NCI-H2107 treated with DMSO at 0.1 percent for 48 hours (cell line): Measurements from ENCODE around the gene NAV2.

Source experiments
- DNase-seq: peaks from one replicate; lab custom pipeline; 2025; ENCODE audit not compliant: unreplicated experiment; lab: John Stamatoyannopoulos, UW

Gene NAV2

GRCh38 chr11:20161923-20162744 lies 449.5 kb downstream of the NAV2 start:
- no peak for DNase-seq

- no peak for DNase-seq
Observed at GRCh38 chr11:20162824-20163782, 450.5 kb downstream of the NAV2 start.

GRCh38 chr11:20163783-20164481 lies 451.3 kb downstream of the NAV2 start:
- DNase-seq = no peak
